A549 (cell line): Measurements from ENCODE around the gene ATP8A1.

Experiments used
- CEBPB ChIP-seq, 2 experiments: fragments of >200 bp in 1 of 2; sonication (Bioruptor Twin) in 1 of 2; formaldehyde crosslinking in 1 of 2; IDR thresholded peaks; 2 replicates each; pipeline ENCODE4 v1.6.1; 2012 to 2016
- CTCF ChIP-seq: fragments of >200 bp; sonication (Bioruptor Twin); formaldehyde crosslinking; IDR thresholded peaks from 3 replicates; pipeline ENCODE4 v1.5.1; 2016
- EP300 ChIP-seq, 2 experiments: fragments of >200 bp; sonication (Bioruptor Twin); formaldehyde crosslinking; IDR thresholded peaks; 2 replicates in 1 of 2; 3 replicates in 1 of 2; pipeline ENCODE4 v1.6.1; 2016 to 2017
- KDM1A ChIP-seq: fragments of 200-600 bp; sonication (generic); IDR thresholded peaks from 2 replicates; pipeline ENCODE4 v1.6.1; 2016; ENCODE audit warnings: low read depth, mild to moderate bottlenecking
- MYC ChIP-seq: IDR thresholded peaks from 2 replicates; pipeline ENCODE4 v1.6.1; 2012; ENCODE audit warnings: mild to moderate bottlenecking, inconsistent platforms, low read length, improper control_type of control experiment, borderline replicate concordance
- POLR2A ChIP-seq: IDR thresholded peaks from 2 replicates; pipeline ENCODE4 v1.6.1; 2012; ENCODE audit warnings: mild to moderate bottlenecking, low read length
- RAD21 ChIP-seq, 2 experiments: fragments of >200 bp in 1 of 2; sonication (Bioruptor Twin) in 1 of 2; formaldehyde crosslinking in 1 of 2; IDR thresholded peaks in 1 of 2; conservative IDR thresholded peaks in 1 of 2; 2 replicates in 1 of 2; 3 replicates in 1 of 2; pipeline ENCODE4 v1.6.1; 2012 to 2018; ENCODE audit warnings: inconsistent platforms in 1 of 2
- REST ChIP-seq: fragments of 200-600 bp; sonication (generic); IDR thresholded peaks from 2 replicates; pipeline ENCODE4 v1.6.1; 2016; ENCODE audit warnings: antibody characterized with exemption, mild to moderate bottlenecking, moderate library complexity
- RFX5 ChIP-seq: fragments of 450-650 bp; IDR thresholded peaks from 2 replicates; pipeline ENCODE4 v1.7.1; 2014; ENCODE audit warnings: antibody characterized with exemption, mild to moderate bottlenecking, moderate library complexity
- SMC3 ChIP-seq: fragments of >200 bp; sonication (Bioruptor Twin); formaldehyde crosslinking; IDR thresholded peaks from 3 replicates; pipeline ENCODE4 v1.6.1; 2018; ENCODE audit warnings: inconsistent platforms
- TP53 ChIP-seq: fragments of 250-450 bp; sonication (Bioruptor Pico); IDR thresholded peaks from 2 replicates; pipeline ENCODE4 v1.5.0; 2021; ENCODE audit warnings: mild to moderate bottlenecking, moderate library complexity

DNA sequence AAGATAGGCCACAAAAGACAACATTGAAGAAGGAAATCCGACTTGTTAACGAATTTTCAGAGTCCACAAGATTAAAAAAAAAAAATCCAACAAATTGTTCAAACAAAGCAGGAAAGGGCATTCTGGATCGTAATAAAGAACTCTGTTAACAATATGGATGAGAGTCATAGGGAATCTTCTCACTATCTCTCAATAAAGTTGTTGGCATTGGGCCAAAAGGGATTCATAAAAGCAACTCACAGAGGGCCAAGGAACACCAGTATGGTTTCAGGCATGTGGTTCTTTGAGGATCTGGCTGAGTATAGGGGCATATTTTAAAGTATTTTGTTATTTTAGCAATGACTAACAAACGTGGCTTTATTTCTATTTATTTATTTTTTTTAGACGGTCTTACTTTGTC, 210.1 kb downstream of the ATP8A1 start:
- TF ChIP-seq REST (no peak), POLR2A (no peak), SMC3 (no peak), RAD21 (conservative IDR thresholded peaks at IDR 0.05 in 1 of 2, IDR thresholded peaks at IDR 0.05 in 1 of 2) (no peak), CTCF (no peak), EP300 (IDR thresholded peaks at IDR 0.05) (no peak), KDM1A (no peak), CEBPB (IDR thresholded peaks at IDR 0.05) (no peak), RFX5 (no peak), MYC (no peak), TP53 (CRISPR knock-in tag) (no peak)
